HCT116 (cell line): Measurements from ENCODE around the gene DAPK1. TPM values are rescaled to one million over a fixed set of nuclear protein-coding genes. Genes with fewer than 3 reads are reported as not detected.

Experiments
- ATAC-seq: fragments of 200-7000 bp; cut with Tn5 transposase; 2 replicates; pipeline ENCODE4 v1.9.1; 2020; ENCODE audit warnings: mild to moderate bottlenecking, moderate library complexity
- BruUV-seq: library from RNA; stranded (reverse); fragments of 400-500 nt; replicated peaks from 2 replicates; lab custom pipeline; 2021; lab: Mats Ljungman, UMichigan
- CTCF ChIA-PET: fragments of 300-600 bp; sonication (Branson Sonifier 250); formaldehyde crosslinking; loops from one replicate; lab custom pipeline; 2021; ENCODE audit warnings: antibody characterized with exemption; lab: Charles Lee
- POLR2A ChIA-PET: fragments of 300-600, 350-600 bp; sonication (Branson Sonifier 250); formaldehyde crosslinking; loops from one replicate; lab custom pipeline; 2021; ENCODE audit warnings: antibody characterized with exemption; lab: Charles Lee
- RAD21 ChIA-PET, 2 experiments: fragments of 300-600 bp; sonication (Branson Sonifier 250); formaldehyde crosslinking; loops; one replicate each; lab custom pipeline; 2023; ENCODE audit warnings: low total read pairs in 2 of 2; ENCODE audit not compliant: uncharacterized antibody in 2 of 2, unreplicated experiment in 2 of 2, low non-redundant PET in 1 of 2; lab: Charles Lee
- DNase-seq: peaks from one replicate; pipeline ENCODE4 v3.0.0-alpha.2; 2010; ENCODE audit warnings: low read depth, low spot score
- H2AFZ ChIP-seq: fragments of 200-600 bp; shearing (Covaris generic), sonication (generic); 2 replicates; pipeline ENCODE4 v1.6.1; 2017; ENCODE audit warnings: low read depth, mixed run types, mixed read lengths, antibody characterized with exemption, low read length; ENCODE audit not compliant: poor library complexity, severe bottlenecking
- H3K27ac ChIP-seq: 2 replicates; pipeline ENCODE4 v1.5.1; 2012; ENCODE audit warnings: low read depth, low read length
- H3K27me3 ChIP-seq: fragments of 200-600 bp; sonication (generic); 2 replicates; pipeline ENCODE4 v1.6.1; 2016; ENCODE audit warnings: mixed run types, low read length, mixed read lengths; ENCODE audit not compliant: insufficient read depth
- H3K36me3 ChIP-seq, 2 experiments: fragments of 200-500 bp in 1 of 2; fragments of 200-600 bp in 1 of 2; sonication (Bioruptor generic) in 1 of 2; sonication (generic) in 1 of 2; 2 replicates each; pipeline versions ENCODE4 v1.5.1 to v1.6.1; 2014 to 2016; ENCODE audit warnings: low read length in 2 of 2, inconsistent platforms in 1 of 2, mixed read lengths in 1 of 2, mixed run types in 1 of 2; ENCODE audit not compliant: insufficient read depth in 2 of 2, control insufficient read depth in 1 of 2
- H3K4me1 ChIP-seq, 2 experiments: fragments of 200-600 bp in 1 of 2; sonication (generic) in 1 of 2; 2 replicates each; pipeline versions ENCODE4 v1.5.1 to v1.6.1; 2012 to 2017; ENCODE audit warnings: low read length in 2 of 2, inconsistent platforms in 1 of 2, mild to moderate bottlenecking in 1 of 2, mixed read lengths in 1 of 2, mixed run types in 1 of 2, moderate library complexity in 1 of 2; ENCODE audit not compliant: insufficient read depth in 2 of 2, control insufficient read depth in 1 of 2
- H3K4me2 ChIP-seq: fragments of 200-600 bp; sonication (generic); 2 replicates; pipeline ENCODE4 v1.6.1; 2017; ENCODE audit warnings: mixed run types, low read length, mixed read lengths
- H3K4me3 ChIP-seq, 2 experiments: fragments of 200-600 bp in 1 of 2; sonication (generic) in 1 of 2; replicated peaks in 1 of 2; 2 replicates each; pipeline ENCODE4 v1.5.1; 2011 to 2016; ENCODE audit warnings: low read length in 2 of 2, control low read depth in 1 of 2, low read depth in 1 of 2, mild to moderate bottlenecking in 1 of 2, mixed read lengths in 1 of 2, mixed run types in 1 of 2
- H3K79me2 ChIP-seq: fragments of 200-600 bp; sonication (generic); 2 replicates; pipeline ENCODE4 v1.6.1; 2017; ENCODE audit warnings: mild to moderate bottlenecking, mixed run types, low read length, moderate library complexity, mixed read lengths; ENCODE audit not compliant: insufficient read depth
- H3K9ac ChIP-seq: fragments of 200-600 bp; sonication (generic); 2 replicates; pipeline ENCODE4 v1.6.1; 2016; ENCODE audit warnings: low read length, mixed read lengths
- H3K9me2 ChIP-seq: fragments of 200-600 bp; sonication (generic), shearing (Covaris generic); 2 replicates; pipeline ENCODE4 v1.6.1; 2017; ENCODE audit warnings: mixed run types, mild to moderate bottlenecking, moderate library complexity; ENCODE audit not compliant: insufficient read depth
- H3K9me3 ChIP-seq, 2 experiments: fragments of 200-500 bp in 1 of 2; fragments of 200-600 bp in 1 of 2; sonication (Bioruptor generic) in 1 of 2; sonication (generic) in 1 of 2; 2 replicates each; pipeline ENCODE4 v1.6.1; 2014 to 2017; ENCODE audit warnings: low read length in 2 of 2, mixed read lengths in 2 of 2, inconsistent platforms in 1 of 2, low read depth in 1 of 2, mild to moderate bottlenecking in 1 of 2, mixed run types in 1 of 2, moderate library complexity in 1 of 2; ENCODE audit not compliant: control insufficient read depth in 1 of 2, insufficient read depth in 1 of 2
- H4K20me1 ChIP-seq: fragments of 200-600 bp; sonication (generic), shearing (Covaris generic); 2 replicates; pipeline ENCODE4 v1.6.1; 2017; ENCODE audit warnings: mixed run types, mild to moderate bottlenecking, moderate library complexity; ENCODE audit not compliant: insufficient read depth
- CEBPB ChIP-seq: IDR thresholded peaks from 2 replicates; pipeline ENCODE4 v1.6.1; 2012; ENCODE audit warnings: low read depth
- CTCF ChIP-seq, 3 experiments: fragments of 200-600 bp in 1 of 3; sonication (generic) in 1 of 3; IDR thresholded peaks in 2 of 3; conservative IDR thresholded peaks in 1 of 3; 2 replicates each; pipeline ENCODE4 v1.5.1; 2012 to 2017; ENCODE audit warnings: low read depth in 2 of 3, low read length in 2 of 3, antibody characterized with exemption in 1 of 3, borderline replicate concordance in 1 of 3, control low read depth in 1 of 3, mild to moderate bottlenecking in 1 of 3, mixed read lengths in 1 of 3, mixed run types in 1 of 3, moderate library complexity in 1 of 3; ENCODE audit not compliant: insufficient read depth in 1 of 3
- EGR1 ChIP-seq: IDR thresholded peaks from 2 replicates; pipeline ENCODE4 v1.6.1; 2012; ENCODE audit warnings: low read depth
- JUND ChIP-seq: IDR thresholded peaks from 2 replicates; pipeline ENCODE4 v1.6.1; 2012
- MAX ChIP-seq: IDR thresholded peaks from 2 replicates; pipeline ENCODE4 v1.6.1; 2012
- RAD21 ChIP-seq: IDR thresholded peaks from 2 replicates; pipeline ENCODE4 v1.6.1; 2012; ENCODE audit warnings: low read depth, mild to moderate bottlenecking
- REST ChIP-seq: IDR thresholded peaks from 2 replicates; pipeline ENCODE4 v1.6.1; 2012; ENCODE audit warnings: low read depth
- SP1 ChIP-seq: IDR thresholded peaks from 2 replicates; pipeline ENCODE4 v1.6.1; 2012; ENCODE audit warnings: low read depth
- TCF7L2 ChIP-seq: IDR thresholded peaks from 2 replicates; pipeline ENCODE4 v1.7.0; 2011; ENCODE audit warnings: borderline replicate concordance, inconsistent platforms; ENCODE audit not compliant: insufficient read depth, insufficient read length; ENCODE audit errors: extremely low read depth
- YY1 ChIP-seq: IDR thresholded peaks from 2 replicates; pipeline ENCODE4 v1.6.1; 2011; ENCODE audit warnings: low read length, low read depth, moderate library complexity, mild to moderate bottlenecking; ENCODE audit not compliant: insufficient replicate concordance; ENCODE audit errors: extremely low read depth
- ZFX ChIP-seq: fragments of 450-650 bp; IDR thresholded peaks from 2 replicates; pipeline ENCODE4 v1.6.1; 2017
- ZNF274 ChIP-seq: fragments of 200-500 bp; sonication (Bioruptor generic); IDR thresholded peaks from 2 replicates; pipeline ENCODE4 v1.6.1; 2014; ENCODE audit warnings: mild to moderate bottlenecking, low read depth, low read length, inconsistent platforms
- intact Hi-C: fragments of 100-400 bp; cut with micrococcal nuclease; formaldehyde crosslinking; loops from 2 replicates; pipeline ENCODE4 v1.10.0; 2022
- total RNA-seq: library from RNA; stranded (reverse); gene quantifications from one replicate; pipeline ENCODE4 v1.2.1, GENCODE V29; 2021; ENCODE audit not compliant: unreplicated experiment

The DAPK1 gene
- total RNA-seq, 1 experiment from 2014 or later = 5.6 TPM

GRCh38 chr9:87655731-87656130 is 158.1 kb downstream of the DAPK1 start:
- no peaks in the 10 kb centered on the region for H3K36me3 ChIP-seq
- POLR2A ChIA-PET = no interaction called here
- TF ChIP-seq REST (no peak), YY1 (no peak)
- TF ChIP-seq, all 23 proteins: peak for 0
- H3K4me1 ChIP-seq = no peaks in the 10 kb centered on the region
- ChIA-PET CTCF (no interaction called here), RAD21 (no interaction called here)
- no peaks in the 10 kb centered on the region for H3K27me3 ChIP-seq
- H3K4me3 ChIP-seq = no peak overlapping the region
- no peak overlapping the region for H3K9ac ChIP-seq
- intact Hi-C loops = no loop called here
- H3K9me2 ChIP-seq = no peaks in the 10 kb centered on the region
- no TSS peak for BruUV-seq
- H3K9me3 ChIP-seq = no peaks in the 10 kb centered on the region
- H2AFZ ChIP-seq = no peak overlapping the region
- no peak overlapping the region for H3K27ac ChIP-seq
- DNase-seq = no peak
- no peak for ATAC-seq
- no peaks in the 10 kb centered on the region for H4K20me1 ChIP-seq
- H3K4me2 ChIP-seq = no peak overlapping the region
- H3K79me2 ChIP-seq = no peaks in the 10 kb centered on the region

GRCh38 chr9:87656485-87656884 is 158.8 kb downstream of the DAPK1 start:
- Histone ChIP-seq H4K20me1 (no peaks in the 10 kb centered on the region), H3K36me3 (no peaks in the 10 kb centered on the region), H3K4me2 (no peak overlapping the region), H2AFZ (no peak overlapping the region), H3K4me1 (no peaks in the 10 kb centered on the region), H3K9me3 (no peaks in the 10 kb centered on the region), H3K9me2 (no peaks in the 10 kb centered on the region), H3K9ac (no peak overlapping the region), H3K79me2 (no peaks in the 10 kb centered on the region), H3K27ac (no peak overlapping the region), H3K27me3 (no peaks in the 10 kb centered on the region), H3K4me3 (no peak overlapping the region)
- CTCF ChIA-PET = no interaction called here
- POLR2A ChIA-PET = no interaction called here
- no peak for ATAC-seq
- DNase-seq = no peak
- RAD21 ChIA-PET = no interaction called here
- no TSS peak for BruUV-seq
- intact Hi-C loops = no loop called here
- no peak for TF ChIP-seq RAD21
- TF ChIP-seq ZNF274 = no peak
- no peak for TF ChIP-seq SP1
- no peak for TF ChIP-seq MAX
- no peak for TF ChIP-seq JUND
- no peak for TF ChIP-seq CEBPB
- TF ChIP-seq EGR1 = no peak
- no peak for TF ChIP-seq ZFX
- no peak for TF ChIP-seq YY1
- no peak for TF ChIP-seq CTCF (IDR thresholded peaks at IDR 0.05 in 2 of 3, conservative IDR thresholded peaks at IDR 0.05 in 1 of 3; ENCODE audit: borderline replicate concordance in 1 of 3, insufficient read depth in 1 of 3, low read depth in 2 of 3, low read length in 2 of 3)
- TF ChIP-seq TCF7L2 = no peak
